ENCODE data around the gene GCN1. TPM values are rescaled to one million over a fixed set of nuclear protein-coding genes. Genes with fewer than 3 reads are reported as not detected.
A peak's percentile ranks its signal among the peaks of the same experiment; 100 is the strongest.

Gene GCN1
- total and polyA plus RNA-seq, 10 donors = 10.4 to 131 (median 95.5) TPM

GRCh38 chr12:120138366-120138765 lies 56.1 kb downstream of the GCN1 start:
- TF ChIP-seq POLR2AphosphoS5 (IDR thresholded peaks at IDR 0.05) = no peak
- no peak for TF ChIP-seq POLR2A (IDR thresholded peaks at IDR 0.05)
- TF ChIP-seq, protein P1, sequence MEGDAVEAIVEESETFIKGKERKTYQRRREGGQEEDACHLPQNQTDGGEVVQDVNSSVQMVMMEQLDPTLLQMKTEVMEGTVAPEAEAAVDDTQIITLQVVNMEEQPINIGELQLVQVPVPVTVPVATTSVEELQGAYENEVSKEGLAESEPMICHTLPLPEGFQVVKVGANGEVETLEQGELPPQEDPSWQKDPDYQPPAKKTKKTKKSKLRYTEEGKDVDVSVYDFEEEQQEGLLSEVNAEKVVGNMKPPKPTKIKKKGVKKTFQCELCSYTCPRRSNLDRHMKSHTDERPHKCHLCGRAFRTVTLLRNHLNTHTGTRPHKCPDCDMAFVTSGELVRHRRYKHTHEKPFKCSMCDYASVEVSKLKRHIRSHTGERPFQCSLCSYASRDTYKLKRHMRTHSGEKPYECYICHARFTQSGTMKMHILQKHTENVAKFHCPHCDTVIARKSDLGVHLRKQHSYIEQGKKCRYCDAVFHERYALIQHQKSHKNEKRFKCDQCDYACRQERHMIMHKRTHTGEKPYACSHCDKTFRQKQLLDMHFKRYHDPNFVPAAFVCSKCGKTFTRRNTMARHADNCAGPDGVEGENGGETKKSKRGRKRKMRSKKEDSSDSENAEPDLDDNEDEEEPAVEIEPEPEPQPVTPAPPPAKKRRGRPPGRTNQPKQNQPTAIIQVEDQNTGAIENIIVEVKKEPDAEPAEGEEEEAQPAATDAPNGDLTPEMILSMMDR (IDR thresholded peaks at IDR 0.05 in 8 of 11, conservative IDR thresholded peaks at IDR 0.05 in 3 of 11) = no peak
- peaks cover 3 to 100% (median 100%) of the 10 kb centered on the region in 6 donors for H3K36me3 ChIP-seq
- intact Hi-C loops (cut with DNase I; ENCODE audit: low total_unique reads) = no loop called here
- H3K4me1 ChIP-seq = peaks cover 0 to 11% (median 3%) of the 10 kb centered on the region in 6 donors
- no peak for DNase-seq
- H3K27ac ChIP-seq = no peak overlapping the region
- H3K9me3 ChIP-seq = no peaks in the 10 kb centered on the region
- no peak overlapping the region for H3K4me3 ChIP-seq
- 80 to 94% (median 92%) methylated on average over 9 of the region's 9 CpGs for WGBS, 5 donors
- no peaks in the 10 kb centered on the region for H3K27me3 ChIP-seq (replicated peaks in 1 of 7)

DNA sequence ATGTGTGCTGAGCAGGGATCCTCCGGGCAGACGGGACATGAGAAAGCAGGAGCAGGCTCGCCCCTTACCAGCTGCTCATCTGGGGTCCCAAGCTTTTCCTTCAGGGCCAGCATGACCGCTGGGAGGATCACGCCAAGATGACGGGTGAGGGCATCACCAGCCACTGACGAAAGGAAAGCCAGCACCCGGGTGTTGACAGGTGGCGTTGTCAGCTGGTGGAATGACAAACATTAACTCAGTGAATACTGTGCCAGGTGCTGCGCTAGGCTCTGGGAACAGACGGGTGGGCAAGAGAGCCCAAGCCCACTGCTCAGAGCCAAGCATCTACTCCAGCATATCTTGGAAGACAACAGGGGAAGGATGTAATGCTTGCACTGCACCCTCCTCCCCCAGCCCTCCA lies 56.7 kb downstream of the GCN1 start:
- Histone ChIP-seq H3K27ac (no peak overlapping the region), H3K36me3 (peaks cover 3 to 100% (median 100%) of the 10 kb centered on the region in 6 donors), H3K9me3 (no peaks in the 10 kb centered on the region), H3K27me3 (replicated peaks in 1 of 7) (no peaks in the 10 kb centered on the region), H3K4me1 (peaks cover 0 to 15% (median 4%) of the 10 kb centered on the region in 6 donors), H3K4me3 (no peak overlapping the region)
- no peak for DNase-seq
- TF ChIP-seq POLR2AphosphoS5 (IDR thresholded peaks at IDR 0.05) (no peak), POLR2A (IDR thresholded peaks at IDR 0.05) (no peak)
- TF ChIP-seq, protein P1 (IDR thresholded peaks at IDR 0.05 in 8 of 11, conservative IDR thresholded peaks at IDR 0.05 in 3 of 11) = no peak
- intact Hi-C loops (cut with DNase I; ENCODE audit: low total_unique reads) = no loop called here
- 94 to 96% (median 96%) methylated on average over 6 to 11 of the region's 11 CpGs for WGBS, 5 donors

DNA sequence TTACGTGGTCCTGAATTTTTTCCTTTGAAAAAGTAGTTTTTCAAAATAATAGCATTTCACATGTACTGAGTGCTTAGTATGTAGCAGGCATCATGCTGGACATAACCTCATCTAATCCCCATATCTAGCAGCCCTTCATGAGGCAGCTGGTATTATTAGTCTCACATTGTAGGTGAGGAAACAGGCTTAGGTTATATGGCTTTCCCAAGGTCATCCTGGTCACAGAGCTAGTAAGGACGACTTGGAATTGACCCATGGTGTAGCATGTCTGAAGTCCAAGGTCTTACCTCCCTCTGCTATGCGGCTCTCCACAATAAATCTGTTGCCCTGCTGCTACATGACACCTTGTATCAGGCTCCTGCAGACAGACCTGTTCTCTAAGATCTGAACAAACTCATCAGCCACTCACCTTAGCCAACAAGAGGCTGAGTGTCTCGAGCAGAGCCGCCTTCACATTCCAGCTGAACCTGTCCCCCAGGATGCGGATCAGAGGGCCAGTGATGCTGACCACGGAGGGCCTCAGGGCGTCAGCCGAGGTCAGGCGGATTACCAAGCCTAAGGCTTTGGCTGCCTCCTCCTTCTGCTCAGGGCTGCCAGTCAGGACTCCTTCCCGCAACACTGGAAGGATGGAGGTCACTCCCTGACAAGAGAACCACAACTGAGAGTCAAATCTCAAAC lies 58.3 kb downstream of the GCN1 start:
- Histone ChIP-seq H3K9me3 (no peaks in the 10 kb centered on the region), H3K36me3 (peaks cover 5 to 100% (median 100%) of the 10 kb centered on the region in 6 donors), H3K4me1 (peaks cover 0 to 24% (median 7%) of the 10 kb centered on the region in 6 donors), H3K4me3 (no peak overlapping the region), H3K27me3 (replicated peaks in 1 of 7) (no peaks in the 10 kb centered on the region), H3K27ac (no peak overlapping the region)
- intact Hi-C loops (cut with DNase I; ENCODE audit: low total_unique reads) = no loop called here
- DNase-seq = no peak
- WGBS, 5 donors = 81 to 96% (median 92%) methylated on average over 8 to 11 of the region's 11 CpGs
- TF ChIP-seq, protein P1 (IDR thresholded peaks at IDR 0.05 in 8 of 11, conservative IDR thresholded peaks at IDR 0.05 in 3 of 11) = no peak
- TF ChIP-seq POLR2AphosphoS5 (IDR thresholded peaks at IDR 0.05) (no peak), POLR2A (IDR thresholded peaks at IDR 0.05) (no peak)

- intact Hi-C loops (cut with DNase I; ENCODE audit: low total_unique reads) = no loop called here
- H3K36me3 ChIP-seq = peaks cover 5 to 100% (median 100%) of the 10 kb centered on the region in 6 donors
- 93 to 98% (median 97%) methylated on average over 14 to 20 of the region's 20 CpGs for WGBS, 5 donors
- H3K4me1 ChIP-seq = peaks cover 0 to 24% (median 7%) of the 10 kb centered on the region in 6 donors
- no peaks in the 10 kb centered on the region for H3K27me3 ChIP-seq (replicated peaks in 1 of 7)
- no peak overlapping the region for H3K4me3 ChIP-seq
- no peak for DNase-seq
- peak in 1 of 3 donors; percentile 20 for TF ChIP-seq POLR2AphosphoS5 (IDR thresholded peaks at IDR 0.05)
- no peak for TF ChIP-seq POLR2A (IDR thresholded peaks at IDR 0.05)
- no peaks in the 10 kb centered on the region for H3K9me3 ChIP-seq
- H3K27ac ChIP-seq = no peak overlapping the region
These were observed 60.1 kb downstream of the GCN1 start for GRCh38 chr12:120134307-120134980.

Data from spleen (tissue), 11 donors.